ENCODE measurements around the gene DDO. TPM values are rescaled to one million over a fixed set of nuclear protein-coding genes. Genes with fewer than 3 reads are reported as not detected.

The DDO gene
- total RNA-seq, 4 donors from 2014 or later = 1.4 to 3.6 (median 2.3) TPM

DNA sequence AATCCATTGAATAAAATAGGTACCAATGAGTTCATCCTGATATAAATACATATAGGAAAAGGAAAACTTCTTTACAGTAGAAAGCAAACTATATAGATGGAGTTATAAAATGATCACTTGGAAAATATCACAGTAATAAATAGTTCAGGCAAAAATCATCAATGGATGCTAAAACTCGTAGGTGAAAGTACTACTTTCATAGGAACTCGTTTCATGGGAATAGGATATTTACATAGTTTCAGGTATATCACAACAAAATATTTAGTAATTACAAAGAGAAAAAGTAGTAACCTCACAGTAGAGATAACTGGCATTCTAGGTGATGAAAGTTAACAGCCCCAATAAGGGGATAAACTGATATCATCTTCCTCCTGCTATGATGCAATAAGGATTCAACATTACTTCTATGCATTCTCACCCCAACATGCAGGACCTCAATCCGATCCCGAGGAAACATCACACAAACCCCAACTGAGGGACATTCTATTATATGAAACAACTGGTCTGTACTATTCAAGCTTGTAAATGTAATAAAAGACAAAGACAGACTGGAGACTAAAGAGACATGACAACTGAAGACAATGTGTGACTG, 13.7 kb downstream of the DDO start:
- no peaks in the 10 kb centered on the region for H3K9me3 ChIP-seq
- no peak for ATAC-seq
- TF ChIP-seq, protein P1, sequence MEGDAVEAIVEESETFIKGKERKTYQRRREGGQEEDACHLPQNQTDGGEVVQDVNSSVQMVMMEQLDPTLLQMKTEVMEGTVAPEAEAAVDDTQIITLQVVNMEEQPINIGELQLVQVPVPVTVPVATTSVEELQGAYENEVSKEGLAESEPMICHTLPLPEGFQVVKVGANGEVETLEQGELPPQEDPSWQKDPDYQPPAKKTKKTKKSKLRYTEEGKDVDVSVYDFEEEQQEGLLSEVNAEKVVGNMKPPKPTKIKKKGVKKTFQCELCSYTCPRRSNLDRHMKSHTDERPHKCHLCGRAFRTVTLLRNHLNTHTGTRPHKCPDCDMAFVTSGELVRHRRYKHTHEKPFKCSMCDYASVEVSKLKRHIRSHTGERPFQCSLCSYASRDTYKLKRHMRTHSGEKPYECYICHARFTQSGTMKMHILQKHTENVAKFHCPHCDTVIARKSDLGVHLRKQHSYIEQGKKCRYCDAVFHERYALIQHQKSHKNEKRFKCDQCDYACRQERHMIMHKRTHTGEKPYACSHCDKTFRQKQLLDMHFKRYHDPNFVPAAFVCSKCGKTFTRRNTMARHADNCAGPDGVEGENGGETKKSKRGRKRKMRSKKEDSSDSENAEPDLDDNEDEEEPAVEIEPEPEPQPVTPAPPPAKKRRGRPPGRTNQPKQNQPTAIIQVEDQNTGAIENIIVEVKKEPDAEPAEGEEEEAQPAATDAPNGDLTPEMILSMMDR (IDR thresholded peaks at IDR 0.05) = no peak
- no peak for TF ChIP-seq POLR2AphosphoS5 (IDR thresholded peaks at IDR 0.05)
- TF ChIP-seq POLR2A (IDR thresholded peaks at IDR 0.05) = no peak
- no peak for TF ChIP-seq EP300 (IDR thresholded peaks at IDR 0.05)
- peaks cover 0 to 3% of the 10 kb centered on the region in 2 donors for H3K36me3 ChIP-seq
- H3K4me3 ChIP-seq = no peak overlapping the region
- no peak overlapping the region for H3K27ac ChIP-seq
- H3K27me3 ChIP-seq = no peaks in the 10 kb centered on the region
- H3K4me1 ChIP-seq = peaks cover 0 to 12% (median 0%) of the 10 kb centered on the region in 3 donors
- 89 to 90% methylated on average over 4 of the region's 4 CpGs for WGBS, 2 donors (ENCODE audit: low coverage in 1 of 2)

DNA sequence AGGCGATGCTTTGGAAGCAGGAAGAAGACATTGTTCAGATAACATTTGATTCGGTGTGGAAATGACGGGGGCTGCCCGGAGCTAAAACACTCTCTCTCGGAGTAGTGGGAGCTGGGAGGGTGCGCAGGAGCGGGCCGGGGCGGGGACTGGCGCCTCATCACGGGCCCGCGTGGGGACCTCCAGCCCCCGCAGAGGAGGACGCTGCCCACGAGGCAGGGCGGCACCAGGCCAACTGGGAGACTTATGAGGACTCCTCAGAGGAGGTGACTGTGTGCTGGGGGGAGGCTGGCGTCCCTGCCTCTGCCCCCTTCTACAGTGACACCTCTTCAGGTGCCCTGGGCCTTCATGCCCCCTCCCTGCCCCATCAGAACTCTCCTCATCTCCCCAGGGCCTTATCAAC, 15.2 kb downstream of the DDO start:
- ATAC-seq = no peak
- H3K4me1 ChIP-seq = peaks cover 0 to 17% (median 0%) of the 10 kb centered on the region in 3 donors
- H3K9me3 ChIP-seq = no peaks in the 10 kb centered on the region
- H3K36me3 ChIP-seq = no peaks in the 10 kb centered on the region
- H3K27ac ChIP-seq = no peak overlapping the region
- no peaks in the 10 kb centered on the region for H3K27me3 ChIP-seq
- WGBS, 2 donors (ENCODE audit: low coverage in 1 of 2) = no CpG with 5 or more reads among the region's 18 CpGs
- peak overlapping the region; percentile 22 to 51 for H3K4me3 ChIP-seq
- TF ChIP-seq, protein P1 (IDR thresholded peaks at IDR 0.05) = no peak
- TF ChIP-seq EP300 (IDR thresholded peaks at IDR 0.05) (no peak), POLR2AphosphoS5 (IDR thresholded peaks at IDR 0.05) (no peak), POLR2A (IDR thresholded peaks at IDR 0.05) (no peak)

DNA sequence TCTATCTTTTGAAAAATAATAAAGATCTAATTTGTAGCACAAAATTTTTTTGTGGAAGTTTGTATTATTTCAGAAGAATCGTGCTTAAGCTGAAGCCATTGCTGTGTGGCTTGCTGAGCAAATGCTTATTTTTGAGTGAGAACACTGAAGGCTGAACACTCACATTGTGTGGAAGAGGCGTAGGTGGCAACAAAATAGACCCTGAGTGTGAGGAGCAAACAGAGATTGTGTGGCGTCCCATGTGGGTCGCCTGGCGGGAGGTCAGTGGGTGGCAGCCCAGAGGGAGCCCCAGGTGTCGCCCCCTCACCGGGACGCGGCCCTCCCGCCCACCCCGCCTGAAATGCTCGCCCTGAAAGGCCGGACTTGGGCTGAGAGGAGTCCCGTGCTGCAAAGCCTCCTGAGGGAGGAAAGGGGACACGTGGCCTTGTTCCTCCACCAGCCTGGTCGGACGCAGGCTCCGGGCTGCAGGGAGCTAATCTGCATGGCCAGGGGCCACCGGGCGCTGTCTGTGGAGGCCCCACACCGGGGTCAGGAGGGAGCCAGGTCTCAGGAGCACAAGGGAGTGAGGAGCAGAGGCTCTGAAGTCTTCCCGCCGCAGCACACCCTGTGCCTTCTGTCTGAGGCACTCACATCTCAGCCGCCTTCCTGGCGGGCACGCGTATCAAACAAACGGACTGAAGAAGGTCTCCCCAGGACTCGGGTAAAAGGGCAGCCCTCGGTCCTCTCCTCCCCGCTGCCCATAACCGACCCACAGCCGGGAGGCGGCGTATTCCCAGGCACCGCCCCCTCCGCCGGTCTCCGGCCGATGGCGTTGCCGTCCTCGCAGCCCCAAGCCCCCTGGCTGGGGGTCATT, 15.9 kb downstream of the DDO start:
- peak; percentile 45 for ATAC-seq
- peak overlapping the region; percentile 22 to 51 for H3K4me3 ChIP-seq
- H3K4me1 ChIP-seq = peaks cover 0 to 21% (median 0%) of the 10 kb centered on the region in 3 donors
- WGBS, 2 donors (ENCODE audit: low coverage in 1 of 2) = 47 to 70% methylated on average over 6 to 9 of the region's 43 CpGs
- no peaks in the 10 kb centered on the region for H3K27me3 ChIP-seq
- H3K27ac ChIP-seq = peak overlapping the region in 1 of 4 donors; percentile 32
- H3K36me3 ChIP-seq = no peaks in the 10 kb centered on the region
- H3K9me3 ChIP-seq = no peaks in the 10 kb centered on the region
- TF ChIP-seq EP300 (IDR thresholded peaks at IDR 0.05) = no peak
- no peak for TF ChIP-seq POLR2A (IDR thresholded peaks at IDR 0.05)
- TF ChIP-seq, protein P1 (IDR thresholded peaks at IDR 0.05) = no peak
- TF ChIP-seq POLR2AphosphoS5 (IDR thresholded peaks at IDR 0.05) = no peak

DNA sequence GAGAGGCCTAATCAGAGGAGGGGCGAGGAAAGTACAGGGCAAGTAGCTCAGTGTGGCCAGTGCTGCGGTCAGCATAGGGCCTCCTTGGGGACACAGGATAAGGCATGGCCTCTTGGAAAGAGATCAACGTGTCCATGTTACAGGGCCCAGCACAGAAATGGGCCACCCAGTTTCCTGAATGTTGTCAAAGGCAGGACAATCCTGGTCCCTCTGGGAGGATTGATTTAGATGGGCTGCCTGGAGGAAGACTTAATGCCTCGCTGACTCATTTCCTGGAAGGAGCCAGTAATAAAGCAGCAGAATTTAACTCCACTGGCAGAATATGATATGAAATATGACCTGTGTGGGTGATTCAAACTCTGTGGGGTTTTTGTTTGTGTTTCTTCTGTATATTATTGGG, 16.6 kb downstream of the DDO start:
- Histone ChIP-seq H3K4me3 (no peak overlapping the region), H3K36me3 (no peaks in the 10 kb centered on the region), H3K27ac (no peak overlapping the region), H3K9me3 (no peaks in the 10 kb centered on the region), H3K27me3 (no peaks in the 10 kb centered on the region), H3K4me1 (peaks cover 0 to 21% (median 0%) of the 10 kb centered on the region in 3 donors)
- 91% methylated on average over 4 of the region's 4 CpGs for WGBS, 2 donors (ENCODE audit: low coverage in 1 of 2)
- TF ChIP-seq POLR2A (IDR thresholded peaks at IDR 0.05) (no peak), EP300 (IDR thresholded peaks at IDR 0.05) (no peak), POLR2AphosphoS5 (IDR thresholded peaks at IDR 0.05) (no peak)
- TF ChIP-seq, protein P1 (IDR thresholded peaks at IDR 0.05) = no peak
- ATAC-seq = no peak

Data from gastroesophageal sphincter (tissue), 4 donors.